ENCODE data around the gene RUVBL1.
"Not testable (repeated sequence)": the region's sequence is repeated elsewhere in the genome, so short reads cannot be mapped to it uniquely, and the experiment has no call there.

The RUVBL1 gene

GRCh38 chr3:128123538-128124368 lies at the start of gene RUVBL1:
Gene RUVBL1 (minus strand): TSS chr3:128123812. CDS start chr3:128123724, 88 bp downstream.
- peak; percentile 97 for DNase-seq

GRCh38 chr3:128173200-128173599 lies 49.6 kb upstream of the RUVBL1 start:
- DNase-seq = no peak

- DNase-seq = peak; percentile 78 to 83 (median 78)
Observed at GRCh38 chr3:128170866-128171516, 47.4 kb upstream of the RUVBL1 start.

GRCh38 chr3:128168836-128169235 lies 45.2 kb upstream of the RUVBL1 start:
- DNase-seq = peak in 2 of 3 donors; percentile 25 to 28

DNA sequence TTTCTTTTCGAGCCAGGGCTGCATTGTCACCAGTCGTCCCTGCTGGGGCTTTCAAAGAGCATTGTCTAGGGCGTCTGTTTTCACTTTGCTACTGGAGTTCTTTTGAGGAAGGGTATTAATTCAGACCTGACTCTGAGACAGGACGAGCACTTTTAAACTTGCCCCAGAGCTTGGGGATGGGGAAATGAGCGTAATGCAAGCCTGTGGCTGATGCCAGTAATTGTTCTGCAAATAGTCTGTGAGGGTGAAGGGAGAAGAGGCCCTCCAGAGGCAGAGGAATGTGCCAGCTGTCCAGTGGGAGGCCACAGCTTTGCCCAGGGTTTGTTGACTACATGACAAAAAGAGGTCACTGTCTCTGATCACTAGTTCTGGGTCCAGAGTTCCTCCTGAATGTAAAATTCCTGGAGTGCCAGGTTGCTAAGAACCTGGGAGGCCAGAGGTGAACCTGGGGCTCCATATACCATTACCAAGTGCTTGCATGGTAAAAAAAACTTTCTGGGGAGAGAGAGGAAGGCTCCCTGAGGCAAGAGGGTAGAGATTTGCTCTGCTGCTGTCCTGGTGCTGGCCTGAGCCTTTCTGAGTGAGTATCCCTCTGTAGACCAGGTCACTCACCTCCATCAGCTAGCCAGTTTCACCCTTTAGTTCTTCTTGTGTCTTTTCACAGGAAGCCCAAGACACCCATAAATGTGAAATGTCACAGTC lies 44.5 kb upstream of the RUVBL1 start:
- DNase-seq = peak in 1 of 3 donors; percentile 4

DNA sequence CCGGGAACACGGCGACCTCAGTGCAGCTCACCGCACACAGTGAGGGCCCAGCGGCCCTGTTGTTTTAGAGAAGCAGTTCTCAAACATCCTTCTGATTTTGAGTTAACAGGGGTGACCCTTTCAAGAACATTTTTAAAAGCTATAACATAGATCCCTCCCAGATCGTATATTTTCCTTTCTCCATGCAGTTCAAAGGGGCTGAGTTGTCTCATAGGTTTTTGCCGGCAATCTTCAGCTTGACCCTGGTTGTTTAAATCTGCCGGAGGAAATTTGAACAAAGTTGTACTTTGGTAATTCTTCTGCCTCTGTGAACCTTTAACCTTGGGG lies 44.0 kb upstream of the RUVBL1 start:
- DNase-seq = no peak

DNA sequence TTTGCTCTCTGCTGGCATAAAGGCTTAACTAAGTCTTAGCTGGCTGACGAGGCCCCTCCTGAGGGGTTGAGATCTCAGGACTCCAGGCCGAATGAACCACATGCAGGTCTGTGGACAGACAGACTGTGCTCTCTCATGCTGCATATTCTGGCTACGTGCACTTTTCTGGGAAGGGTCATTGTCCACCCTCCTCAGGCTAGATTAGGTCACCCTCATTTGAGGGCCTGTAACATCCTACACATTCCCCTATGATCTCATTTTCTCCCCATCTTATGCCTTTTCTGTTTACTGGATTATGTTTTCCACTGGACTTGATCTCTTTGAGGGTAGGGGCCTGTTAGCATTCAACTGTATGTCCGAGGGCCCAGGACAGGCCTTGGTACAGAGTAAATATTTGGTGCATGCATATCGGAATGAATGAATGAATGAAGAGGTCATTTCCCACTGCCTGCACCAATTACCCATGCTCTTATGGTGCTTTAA lies 43.4 kb upstream of the RUVBL1 start:
- no peak for DNase-seq

DNA sequence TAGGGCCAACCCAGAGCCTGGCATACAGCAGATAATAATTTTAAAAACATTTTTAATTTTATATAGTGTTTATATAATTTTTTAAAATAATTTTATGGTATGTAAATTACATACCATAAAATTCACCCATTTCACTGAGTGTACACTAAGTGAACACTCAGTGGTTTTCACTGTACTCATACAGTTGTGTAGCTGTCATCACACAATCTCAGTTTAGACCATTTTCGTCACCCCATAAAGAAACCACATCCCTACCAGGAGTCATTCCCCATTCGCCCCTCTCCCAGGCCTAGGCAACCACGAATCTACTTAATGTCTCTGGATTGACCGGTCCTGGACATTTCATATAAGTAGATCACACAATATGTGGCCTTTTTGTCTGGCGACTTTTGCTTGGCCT lies 39.8 kb upstream of the RUVBL1 start:
- DNase-seq = no peak

DNA sequence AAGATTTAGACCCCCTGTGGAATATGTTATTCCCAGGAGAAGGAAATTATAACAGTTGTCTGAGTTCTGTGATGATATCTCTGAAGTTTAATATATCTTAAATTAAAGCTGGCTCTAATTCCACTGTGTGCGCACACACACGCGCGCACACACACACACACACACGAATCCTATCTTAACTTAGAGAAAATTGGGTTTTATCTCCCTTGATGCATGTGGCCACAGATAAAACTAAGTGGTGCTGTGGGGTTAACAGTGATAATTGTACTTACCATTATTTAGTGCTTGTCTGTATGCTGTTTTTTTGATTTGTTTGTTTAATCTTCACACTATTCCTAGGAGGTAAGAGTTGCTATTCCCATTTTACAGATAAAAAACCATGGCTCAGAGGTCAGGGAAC lies 37.0 kb upstream of the RUVBL1 start:
- DNase-seq = no peak

- DNase-seq = peak in 2 of 3 donors; percentile 60 to 61
Observed at GRCh38 chr3:128155616-128156360, 32.2 kb upstream of the RUVBL1 start.

DNA sequence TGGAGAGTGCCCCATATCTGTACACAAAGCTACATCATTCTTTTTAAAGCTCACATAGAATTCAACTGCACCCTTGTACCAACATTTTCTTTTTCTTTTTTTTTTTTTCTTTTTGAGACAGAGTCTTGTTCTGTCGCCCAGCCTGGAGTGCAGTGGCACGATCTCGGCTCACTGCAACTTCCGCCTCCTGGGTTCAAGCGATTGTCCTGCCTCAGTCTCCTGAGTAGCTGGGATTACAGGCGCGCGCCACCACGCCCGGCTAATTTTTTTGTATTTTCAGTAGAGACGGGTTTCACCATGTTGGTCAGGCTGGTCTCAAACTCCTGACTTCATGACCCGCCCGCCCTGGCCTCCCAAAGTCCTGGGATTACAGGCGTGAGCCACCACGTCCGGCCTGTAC lies 30.7 kb upstream of the RUVBL1 start:
- not testable (repeated sequence) for DNase-seq

- DNase-seq = peak; percentile 75 to 89 (median 83)
Observed at GRCh38 chr3:128153156-128154041, 29.8 kb upstream of the RUVBL1 start, which contains the start of gene EEFSEC. Gene EEFSEC (plus strand): TSS chr3:128153481. CDS start chr3:128153508, 27 bp downstream.

DNA sequence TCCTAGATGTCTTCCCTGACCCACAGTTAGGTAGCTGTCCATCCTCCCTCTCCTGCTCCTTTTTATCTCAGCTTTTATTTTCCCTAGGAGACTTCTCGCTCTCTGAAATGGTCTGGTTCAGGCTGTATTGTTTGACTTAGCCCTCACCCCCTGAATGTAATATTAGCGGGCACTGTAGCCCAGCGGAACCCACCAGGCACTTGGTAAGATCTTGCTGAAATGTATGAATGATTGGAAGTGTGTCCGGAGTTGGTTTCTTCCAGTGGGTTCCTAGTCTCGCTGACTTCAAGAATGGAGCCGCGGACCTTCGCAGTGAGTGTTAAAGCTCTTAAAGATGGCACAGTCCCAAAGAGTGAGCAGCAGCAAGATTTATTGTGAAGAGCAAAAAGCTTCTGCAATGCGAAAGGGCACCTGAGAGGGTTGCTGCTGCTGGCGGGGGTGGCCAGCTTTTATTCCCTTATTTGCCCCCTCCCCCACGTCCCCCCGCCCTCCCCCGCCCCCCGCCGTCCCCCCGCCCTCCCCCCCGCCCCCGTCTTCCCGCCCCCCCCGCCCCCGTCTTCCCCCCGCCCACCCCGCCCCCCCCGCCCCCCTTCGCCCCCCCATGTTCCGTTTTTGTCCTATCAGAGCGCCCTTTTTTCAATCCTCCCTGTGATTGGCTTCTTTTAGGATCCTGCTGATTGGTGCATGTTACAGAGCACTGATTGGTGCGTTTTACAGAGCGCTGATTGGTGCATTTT lies 29.0 kb upstream of the RUVBL1 start:
- DNase-seq = no peak

GRCh38 chr3:128151758-128152274 lies 28.2 kb upstream of the RUVBL1 start:
- no peak for DNase-seq

GRCh38 chr3:128149650-128150049 lies 26.0 kb upstream of the RUVBL1 start:
- peak; percentile 43 to 57 (median 43) for DNase-seq

- no peak for DNase-seq
Observed at GRCh38 chr3:128146201-128146600, 22.6 kb upstream of the RUVBL1 start.

- DNase-seq = peak; percentile 80 to 85 (median 83)
Observed at GRCh38 chr3:128145279-128145678, 21.7 kb upstream of the RUVBL1 start.

- peak in 2 of 3 donors; percentile 17 to 22 for DNase-seq
Observed at GRCh38 chr3:128144512-128145187, 21.0 kb upstream of the RUVBL1 start.

GRCh38 chr3:128143496-128143895 lies 19.9 kb upstream of the RUVBL1 start:
- no peak for DNase-seq

All from suppressor macrophage treated with lipopolysaccharide for 1 hour (primary cell).